Lung (tissue), 12 donors: ENCODE results near the gene ZNF208. TPM values are rescaled to one million over a fixed set of nuclear protein-coding genes. Genes with fewer than 3 reads are reported as not detected.

Experiments used
- ATAC-seq: fragments of 200-7000 bp; cut with Tn5 transposase; one replicate; pipeline ENCODE4 v1.9.1; 2020; ENCODE audit warnings: moderate number of reproducible peaks; ENCODE audit not compliant: insufficient read depth, low FRiP score
- DNase-seq, 3 donors: peaks; one replicate each; pipeline ENCODE4 v3.0.0-alpha.2; 2013 to 2017
- H3K27ac ChIP-seq, 2 donors: one replicate each; pipeline ENCODE4 v1.5.1; 2013; ENCODE audit warnings: mild to moderate bottlenecking in 2 of 2, moderate library complexity in 2 of 2, control low read depth in 1 of 2, inconsistent platforms in 1 of 2, low read depth in 1 of 2, low read length in 1 of 2
- H3K27me3 ChIP-seq, 3 donors: one replicate each; pipeline ENCODE4 v1.5.1; 2013; ENCODE audit warnings: low read length in 2 of 3; ENCODE audit not compliant: control insufficient read depth in 3 of 3, insufficient read depth in 3 of 3
- H3K36me3 ChIP-seq, 4 donors: one replicate each; pipeline ENCODE4 v1.5.1; 2013; ENCODE audit warnings: low read length in 4 of 4, mild to moderate bottlenecking in 1 of 4, moderate library complexity in 1 of 4; ENCODE audit not compliant: control insufficient read depth in 4 of 4, insufficient read depth in 4 of 4
- H3K4me1 ChIP-seq, 5 donors: one replicate each; pipeline ENCODE4 v1.5.1; 2013; ENCODE audit warnings: low read length in 5 of 5, mild to moderate bottlenecking in 2 of 5, moderate library complexity in 1 of 5; ENCODE audit not compliant: control insufficient read depth in 5 of 5, insufficient read depth in 5 of 5
- H3K4me3 ChIP-seq: one replicate; pipeline ENCODE4 v1.5.1; 2013; ENCODE audit warnings: mild to moderate bottlenecking, control low read depth, moderate library complexity
- H3K9ac ChIP-seq, 2 donors: one replicate each; pipeline ENCODE4 v1.5.1; 2013; ENCODE audit warnings: low read length in 2 of 2, control low read depth in 1 of 2; ENCODE audit not compliant: insufficient read depth in 1 of 2
- H3K9me3 ChIP-seq, 4 donors: one replicate each; pipeline ENCODE4 v1.5.1; 2013; ENCODE audit warnings: low read length in 3 of 4, mild to moderate bottlenecking in 1 of 4, moderate library complexity in 1 of 4; ENCODE audit not compliant: control insufficient read depth in 4 of 4, insufficient read depth in 3 of 4
- CTCF ChIP-seq: IDR thresholded peaks from 2 replicates; pipeline ENCODE4 v1.5.1; 2012; ENCODE audit warnings: mild to moderate bottlenecking; ENCODE audit errors: control extremely low read depth, extremely low read depth
- WGBS, 2 donors: extraction: QIAGEN DNeasy Blood & Tissue Kit; methylation state at CpG; one replicate each; pipeline ENCODE4 v1.1.7; 2013; 5-methylcytosine and 5-hydroxymethylcytosine counted together
- polyA plus RNA-seq, 2 donors: library from polyadenylated mRNA; stranded (reverse); fragments of 200-250 nt; gene quantifications; one replicate each; pipeline ENCODE4 v1.2.1, GENCODE V29; 2013
- total RNA-seq, 2 donors: library from RNA; depleted of rRNA in 1 of 2; stranded (reverse); fragments of >200 nt in 1 of 2; gene quantifications; one replicate each; pipeline ENCODE4 v1.2.1, GENCODE V29; 2014 to 2021
- donor health status: control.
- donor health status: control.
- donor health status: Bipolar disorder and iron deficiency.
- donor health status: healthy.
- donor health status: DM: yes; HTN: yes; CAD: no.

Gene ZNF208
- total and polyA plus RNA-seq, 4 donors: 0.17 to 33.8 (median 1.9) TPM

GRCh38 chr19:21883516-21883915, 127.2 kb downstream of the ZNF208 start:
- Histone ChIP-seq H3K9ac (no peak overlapping the region), H3K36me3 (no peaks in the 10 kb centered on the region), H3K27me3 (no peaks in the 10 kb centered on the region), H3K9me3 (peaks cover 0 to 4% (median 0%) of the 10 kb centered on the region in 4 donors), H3K4me3 (no peak overlapping the region), H3K27ac (no peak overlapping the region), H3K4me1 (no peaks in the 10 kb centered on the region)
- TF ChIP-seq CTCF: no peak
- no peak for ATAC-seq
- no peak for DNase-seq
- WGBS, 2 donors: 75 to 82% methylated on average over 10 of the region's 10 CpGs

Other genes starting within 250 kb of the ZNF208 start
- 10 to 100 TPM; 12.0 to 27.3 TPM for gene ZNF100, start 243.4 kb downstream of the ZNF208 start, total RNA-seq
- gene ZNF100, start 243.4 kb downstream of the ZNF208 start, polyA plus RNA-seq: 1 to 10 TPM; 2.7 to 3.2 TPM
- 10 to 100 TPM; 15.9 to 29.2 TPM for gene ZNF43, start 174.8 kb downstream of the ZNF208 start, total RNA-seq
- gene ZNF43, start 174.8 kb downstream of the ZNF208 start, polyA plus RNA-seq: 1 to 10 TPM; 3.1 to 5.4 TPM
- gene ZNF257, start 41.5 kb upstream of the ZNF208 start, total RNA-seq: 1 to 10 TPM; 1.1 to 2.1 TPM
- gene ZNF257, start 41.5 kb upstream of the ZNF208 start, polyA plus RNA-seq: under 1 TPM; 0.16 to 0.77 TPM
- under 1 TPM; 0.54 to 0.71 TPM for gene ZNF676, start 186.0 kb upstream of the ZNF208 start, total RNA-seq
- under 1 TPM; 0.02 to 0.22 TPM for gene ZNF676, start 186.0 kb upstream of the ZNF208 start, polyA plus RNA-seq